ENCODE data around the gene ARHGAP15. TPM values are rescaled to one million over a fixed set of nuclear protein-coding genes. Genes with fewer than 3 reads are reported as not detected.
A peak's percentile ranks its signal among the peaks of the same experiment; 100 is the strongest.

The ARHGAP15 gene
- total RNA-seq, 4 donors from 2014 or later, result 0.80 to 53.1 (median 12.7) TPM

- no peak for DNase-seq
- no peaks in the 10 kb centered on the region for H3K27me3 ChIP-seq
- H3K27ac ChIP-seq, result peak overlapping the region; percentile 54 to 72 (median 60)
- H3K9me3 ChIP-seq, result no peaks in the 10 kb centered on the region
- H3K4me1 ChIP-seq, result peaks cover 0 to 14% (median 0%) of the 10 kb centered on the region in 4 donors
- in situ Hi-C loops (cut with MboI; ENCODE audit: low pct_ligation_motif_present in 1 of 4, low pct_unique_long_range_greater_than_20kb in 1 of 4, low sequenced_read_pairs in 3 of 4), result no loop called here
- H3K36me3 ChIP-seq, result no peaks in the 10 kb centered on the region
- H3K4me3 ChIP-seq, result no peak overlapping the region
- no peak for TF ChIP-seq POLR2AphosphoS5 (IDR thresholded peaks at IDR 0.05)
- no peak for TF ChIP-seq EP300 (IDR thresholded peaks at IDR 0.05; ENCODE audit: low read depth)
- TF ChIP-seq, protein P1, sequence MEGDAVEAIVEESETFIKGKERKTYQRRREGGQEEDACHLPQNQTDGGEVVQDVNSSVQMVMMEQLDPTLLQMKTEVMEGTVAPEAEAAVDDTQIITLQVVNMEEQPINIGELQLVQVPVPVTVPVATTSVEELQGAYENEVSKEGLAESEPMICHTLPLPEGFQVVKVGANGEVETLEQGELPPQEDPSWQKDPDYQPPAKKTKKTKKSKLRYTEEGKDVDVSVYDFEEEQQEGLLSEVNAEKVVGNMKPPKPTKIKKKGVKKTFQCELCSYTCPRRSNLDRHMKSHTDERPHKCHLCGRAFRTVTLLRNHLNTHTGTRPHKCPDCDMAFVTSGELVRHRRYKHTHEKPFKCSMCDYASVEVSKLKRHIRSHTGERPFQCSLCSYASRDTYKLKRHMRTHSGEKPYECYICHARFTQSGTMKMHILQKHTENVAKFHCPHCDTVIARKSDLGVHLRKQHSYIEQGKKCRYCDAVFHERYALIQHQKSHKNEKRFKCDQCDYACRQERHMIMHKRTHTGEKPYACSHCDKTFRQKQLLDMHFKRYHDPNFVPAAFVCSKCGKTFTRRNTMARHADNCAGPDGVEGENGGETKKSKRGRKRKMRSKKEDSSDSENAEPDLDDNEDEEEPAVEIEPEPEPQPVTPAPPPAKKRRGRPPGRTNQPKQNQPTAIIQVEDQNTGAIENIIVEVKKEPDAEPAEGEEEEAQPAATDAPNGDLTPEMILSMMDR (IDR thresholded peaks at IDR 0.05), result no peak
- TF ChIP-seq POLR2A (IDR thresholded peaks at IDR 0.05), result no peak
- 49 to 65% methylated on average over 2 of the region's 2 CpGs for WGBS, 2 donors (ENCODE audit: low coverage in 1 of 2)
- intact Hi-C loops (cut with DNase I; ENCODE audit: low total_unique reads), result no loop called here
Measured at GRCh38 chr2:143480601-143481236, 351.5 kb downstream of the ARHGAP15 start.

- Histone ChIP-seq H3K27ac (peak overlapping the region; percentile 54 to 72 (median 60)), H3K9me3 (no peaks in the 10 kb centered on the region), H3K4me3 (no peak overlapping the region), H3K27me3 (no peaks in the 10 kb centered on the region), H3K4me1 (peaks cover 0 to 13% (median 0%) of the 10 kb centered on the region in 4 donors), H3K36me3 (no peaks in the 10 kb centered on the region)
- in situ Hi-C loops (cut with MboI; ENCODE audit: low pct_ligation_motif_present in 1 of 4, low pct_unique_long_range_greater_than_20kb in 1 of 4, low sequenced_read_pairs in 3 of 4) (no loop called here), intact Hi-C loops (cut with DNase I; ENCODE audit: low total_unique reads) (no loop called here)
- DNase-seq, result no peak
- TF ChIP-seq POLR2A (IDR thresholded peaks at IDR 0.05) (no peak), POLR2AphosphoS5 (IDR thresholded peaks at IDR 0.05) (no peak), EP300 (IDR thresholded peaks at IDR 0.05; ENCODE audit: low read depth) (no peak)
- TF ChIP-seq, protein P1 (IDR thresholded peaks at IDR 0.05), result no peak
- 62 to 76% methylated on average over 4 to 6 of the region's 6 CpGs for WGBS, 2 donors (ENCODE audit: low coverage in 1 of 2)
Measured at GRCh38 chr2:143481237-143481623, 352.0 kb downstream of the ARHGAP15 start.

DNA sequence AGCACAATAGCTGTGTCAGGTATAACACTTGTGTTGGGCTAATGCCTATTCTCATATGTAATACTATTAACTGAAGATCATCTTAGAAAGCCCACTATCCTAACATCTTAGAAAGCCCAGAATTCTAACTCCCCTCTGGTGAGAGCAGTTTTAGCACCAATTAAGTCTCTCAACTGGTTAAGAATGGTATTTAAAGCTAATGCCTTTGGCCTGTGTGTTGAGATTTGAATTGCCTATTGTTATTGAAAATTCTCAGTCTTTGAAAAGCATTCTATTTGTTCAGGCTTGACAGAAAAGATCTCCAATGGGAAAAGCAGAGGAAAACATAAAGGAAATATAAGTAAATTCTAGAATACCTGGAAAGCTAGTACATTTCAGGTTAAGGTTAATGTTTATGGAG lies 352.5 kb downstream of the ARHGAP15 start:
- intact Hi-C loops (cut with DNase I; ENCODE audit: low total_unique reads), result no loop called here
- no peaks in the 10 kb centered on the region for H3K27me3 ChIP-seq

GRCh38 chr2:143482316-143482715 lies 353.1 kb downstream of the ARHGAP15 start:
- 38 to 48% methylated on average over 3 of the region's 3 CpGs for WGBS, 2 donors (ENCODE audit: low coverage in 1 of 2)
- intact Hi-C loops (cut with DNase I; ENCODE audit: low total_unique reads), result no loop called here

More for the DNA sequence above, 352.5 kb downstream of the ARHGAP15 start:
- no peaks in the 10 kb centered on the region for H3K9me3 ChIP-seq
- peak overlapping the region; percentile 54 to 72 (median 60) for H3K27ac ChIP-seq
- H3K4me3 ChIP-seq, result no peak overlapping the region
- DNase-seq, result no peak
- no peaks in the 10 kb centered on the region for H3K36me3 ChIP-seq
- in situ Hi-C loops (cut with MboI; ENCODE audit: low pct_ligation_motif_present in 1 of 4, low pct_unique_long_range_greater_than_20kb in 1 of 4, low sequenced_read_pairs in 3 of 4), result no loop called here
- TF ChIP-seq POLR2A (IDR thresholded peaks at IDR 0.05) (no peak), EP300 (IDR thresholded peaks at IDR 0.05; ENCODE audit: low read depth) (no peak), POLR2AphosphoS5 (IDR thresholded peaks at IDR 0.05) (no peak)
- TF ChIP-seq, protein P1 (IDR thresholded peaks at IDR 0.05), result no peak
- peaks cover 0 to 13% (median 0%) of the 10 kb centered on the region in 4 donors for H3K4me1 ChIP-seq

More at GRCh38 chr2:143482316-143482715, 353.1 kb downstream of the ARHGAP15 start:
- DNase-seq, result no peak
- H3K4me3 ChIP-seq, result no peak overlapping the region
- no peaks in the 10 kb centered on the region for H3K9me3 ChIP-seq
- peaks cover 0 to 13% (median 0%) of the 10 kb centered on the region in 4 donors for H3K4me1 ChIP-seq
- TF ChIP-seq POLR2AphosphoS5 (IDR thresholded peaks at IDR 0.05) (peak in 2 of 3 donors; percentile 27 to 30), EP300 (IDR thresholded peaks at IDR 0.05; ENCODE audit: low read depth) (no peak)
- H3K36me3 ChIP-seq, result no peaks in the 10 kb centered on the region
- in situ Hi-C loops (cut with MboI; ENCODE audit: low pct_ligation_motif_present in 1 of 4, low pct_unique_long_range_greater_than_20kb in 1 of 4, low sequenced_read_pairs in 3 of 4), result no loop called here
- no peaks in the 10 kb centered on the region for H3K27me3 ChIP-seq
- H3K27ac ChIP-seq, result peak overlapping the region; percentile 54 to 72 (median 60)

Data from transverse colon (tissue), 4 donors.